IPS-20b (cell line): ENCODE measurements around the gene FCER2.

Source experiments
- H3K27ac ChIP-seq: one replicate; pipeline ENCODE4 v1.5.1; 2013; ENCODE audit warnings: low read length
- H3K27me3 ChIP-seq: 2 replicates; pipeline ENCODE4 v1.6.1; 2013; ENCODE audit warnings: mild to moderate bottlenecking, low read length, inconsistent platforms; ENCODE audit not compliant: insufficient read depth
- H3K36me3 ChIP-seq: 2 replicates; pipeline ENCODE4 v1.6.1; 2013; ENCODE audit warnings: low read depth, mild to moderate bottlenecking, inconsistent platforms, low read length, moderate library complexity; ENCODE audit not compliant: insufficient read depth
- H3K4me1 ChIP-seq: 2 replicates; pipeline ENCODE4 v1.6.1; 2013; ENCODE audit warnings: mild to moderate bottlenecking, control low read depth, inconsistent platforms, low read length, moderate library complexity; ENCODE audit not compliant: insufficient read depth
- H3K4me3 ChIP-seq: 2 replicates; pipeline ENCODE4 v1.5.1; 2013; ENCODE audit warnings: mild to moderate bottlenecking, low read length, inconsistent platforms
- H3K9ac ChIP-seq: 2 replicates; pipeline ENCODE4 v1.6.1; 2013; ENCODE audit warnings: low read depth, mild to moderate bottlenecking, inconsistent platforms, low read length, moderate library complexity
- H3K9me3 ChIP-seq: 2 replicates; pipeline ENCODE4 v1.6.1; 2013; ENCODE audit warnings: mild to moderate bottlenecking, low read depth, low read length, inconsistent platforms; ENCODE audit not compliant: insufficient read depth

FCER2 gene

GRCh38 chr19:7706955-7707456, 5.1 kb upstream of the FCER2 start:
- no peak overlapping the region for H3K9ac ChIP-seq
- no peaks in the 10 kb centered on the region for H3K4me1 ChIP-seq
- H3K27ac ChIP-seq: no peak overlapping the region
- H3K4me3 ChIP-seq: no peak overlapping the region
- no peaks in the 10 kb centered on the region for H3K36me3 ChIP-seq
- H3K27me3 ChIP-seq: no peaks in the 10 kb centered on the region
- H3K9me3 ChIP-seq: no peaks in the 10 kb centered on the region

- Histone ChIP-seq H3K4me3 (no peak overlapping the region), H3K9ac (no peak overlapping the region), H3K27ac (no peak overlapping the region), H3K4me1 (no peaks in the 10 kb centered on the region), H3K27me3 (no peaks in the 10 kb centered on the region), H3K9me3 (no peaks in the 10 kb centered on the region), H3K36me3 (no peaks in the 10 kb centered on the region)
Measured at GRCh38 chr19:7706188-7706954, 4.4 kb upstream of the FCER2 start.

GRCh38 chr19:7705387-7706187, 3.7 kb upstream of the FCER2 start:
- H3K27ac ChIP-seq: no peak overlapping the region
- no peak overlapping the region for H3K9ac ChIP-seq
- H3K27me3 ChIP-seq: no peaks in the 10 kb centered on the region
- no peak overlapping the region for H3K4me3 ChIP-seq
- no peaks in the 10 kb centered on the region for H3K4me1 ChIP-seq
- H3K9me3 ChIP-seq: no peaks in the 10 kb centered on the region
- no peaks in the 10 kb centered on the region for H3K36me3 ChIP-seq

GRCh38 chr19:7704280-7705060, 2.5 kb upstream of the FCER2 start:
- Histone ChIP-seq H3K9me3 (no peaks in the 10 kb centered on the region), H3K9ac (no peak overlapping the region), H3K27me3 (no peaks in the 10 kb centered on the region), H3K27ac (no peak overlapping the region), H3K4me1 (no peaks in the 10 kb centered on the region), H3K36me3 (no peaks in the 10 kb centered on the region), H3K4me3 (no peak overlapping the region)

GRCh38 chr19:7703332-7703731, 1.4 kb upstream of the FCER2 start:
- Histone ChIP-seq H3K4me1 (no peaks in the 10 kb centered on the region), H3K36me3 (no peaks in the 10 kb centered on the region), H3K27me3 (no peaks in the 10 kb centered on the region), H3K27ac (no peak overlapping the region), H3K4me3 (no peak overlapping the region), H3K9ac (no peak overlapping the region), H3K9me3 (no peaks in the 10 kb centered on the region)

- no peak overlapping the region for H3K27ac ChIP-seq
- no peaks in the 10 kb centered on the region for H3K36me3 ChIP-seq
- H3K9ac ChIP-seq: no peak overlapping the region
- no peaks in the 10 kb centered on the region; the same call in 1 of the 2 replicates for H3K4me1 ChIP-seq
- peaks cover 8% of the 10 kb centered on the region for H3K27me3 ChIP-seq
- no peaks in the 10 kb centered on the region for H3K9me3 ChIP-seq
- no peak overlapping the region for H3K4me3 ChIP-seq
Measured at GRCh38 chr19:7701049-7701653, 780 bp downstream of the FCER2 start.

- H3K36me3 ChIP-seq: no peaks in the 10 kb centered on the region
- H3K4me3 ChIP-seq: no peak overlapping the region
- H3K27ac ChIP-seq: no peak overlapping the region
- no peaks in the 10 kb centered on the region; the same call in 1 of the 2 replicates for H3K4me1 ChIP-seq
- H3K9me3 ChIP-seq: no peaks in the 10 kb centered on the region
- peaks cover 8% of the 10 kb centered on the region for H3K27me3 ChIP-seq
- H3K9ac ChIP-seq: no peak overlapping the region
Measured at GRCh38 chr19:7699417-7700401, 2.2 kb downstream of the FCER2 start.

- no peak overlapping the region for H3K27ac ChIP-seq
- no peaks in the 10 kb centered on the region for H3K36me3 ChIP-seq
- H3K27me3 ChIP-seq: peaks cover 8% of the 10 kb centered on the region
- H3K9me3 ChIP-seq: no peaks in the 10 kb centered on the region
- no peaks in the 10 kb centered on the region; the same call in 1 of the 2 replicates for H3K4me1 ChIP-seq
- no peak overlapping the region for H3K9ac ChIP-seq
- no peak overlapping the region for H3K4me3 ChIP-seq
Measured at GRCh38 chr19:7699003-7699402, 2.9 kb downstream of the FCER2 start.

- Histone ChIP-seq H3K27ac (no peak overlapping the region), H3K4me3 (no peak overlapping the region), H3K27me3 (peaks cover 8% of the 10 kb centered on the region), H3K9me3 (no peaks in the 10 kb centered on the region), H3K9ac (no peak overlapping the region), H3K36me3 (no peaks in the 10 kb centered on the region), H3K4me1 (no peaks in the 10 kb centered on the region; the same call in 1 of the 2 replicates)
Measured at GRCh38 chr19:7698583-7698982, 3.3 kb downstream of the FCER2 start.

- H3K4me3 ChIP-seq: no peak overlapping the region
- H3K9ac ChIP-seq: no peak overlapping the region
- peaks cover 8% of the 10 kb centered on the region for H3K27me3 ChIP-seq
Measured at GRCh38 chr19:7697721-7698287, 4.1 kb downstream of the FCER2 start.

More at GRCh38 chr19:7697721-7698287, 4.1 kb downstream of the FCER2 start:
- H3K36me3 ChIP-seq: no peaks in the 10 kb centered on the region
- no peaks in the 10 kb centered on the region for H3K9me3 ChIP-seq
- no peak overlapping the region for H3K27ac ChIP-seq
- H3K4me1 ChIP-seq: no peaks in the 10 kb centered on the region; the same call in 1 of the 2 replicates
